NCI-H1048 (cell line): ENCODE measurements around the gene MACIR.

Experiments
- DNase-seq: peaks from one replicate; lab custom pipeline; 2025; lab: John Stamatoyannopoulos, UW

The MACIR gene

GRCh38 chr5:103245761-103246160 lies 12.8 kb upstream of the MACIR start:
- DNase-seq: no peak

DNA sequence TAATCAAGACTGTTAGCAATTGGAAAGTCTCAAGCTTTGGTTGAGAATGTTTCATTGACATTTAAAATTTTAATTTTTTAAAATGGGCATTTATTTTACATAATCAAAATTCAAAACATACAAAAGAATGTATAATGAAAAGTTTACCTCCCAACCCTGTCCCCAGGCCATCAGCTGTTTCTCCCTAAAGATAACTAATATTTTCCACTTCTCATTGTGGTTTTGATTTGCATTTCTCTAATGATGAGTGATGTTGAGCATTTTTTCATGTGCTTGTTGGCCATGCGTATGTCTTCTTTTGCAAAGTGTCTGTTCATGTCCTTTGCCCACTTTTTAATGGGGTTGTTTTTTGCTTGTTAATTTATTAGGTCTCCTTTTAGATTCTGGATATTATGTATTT lies 11.4 kb upstream of the MACIR start:
- DNase-seq: no peak

GRCh38 chr5:103249068-103249467 lies 9.5 kb upstream of the MACIR start:
- no peak for DNase-seq

- DNase-seq: no peak
Measured at GRCh38 chr5:103254921-103255320, 3.6 kb upstream of the MACIR start.

- no peak for DNase-seq
Measured at GRCh38 chr5:103255691-103256090, 2.9 kb upstream of the MACIR start.

GRCh38 chr5:103256178-103256577 lies 2.4 kb upstream of the MACIR start:
- no peak for DNase-seq

DNA sequence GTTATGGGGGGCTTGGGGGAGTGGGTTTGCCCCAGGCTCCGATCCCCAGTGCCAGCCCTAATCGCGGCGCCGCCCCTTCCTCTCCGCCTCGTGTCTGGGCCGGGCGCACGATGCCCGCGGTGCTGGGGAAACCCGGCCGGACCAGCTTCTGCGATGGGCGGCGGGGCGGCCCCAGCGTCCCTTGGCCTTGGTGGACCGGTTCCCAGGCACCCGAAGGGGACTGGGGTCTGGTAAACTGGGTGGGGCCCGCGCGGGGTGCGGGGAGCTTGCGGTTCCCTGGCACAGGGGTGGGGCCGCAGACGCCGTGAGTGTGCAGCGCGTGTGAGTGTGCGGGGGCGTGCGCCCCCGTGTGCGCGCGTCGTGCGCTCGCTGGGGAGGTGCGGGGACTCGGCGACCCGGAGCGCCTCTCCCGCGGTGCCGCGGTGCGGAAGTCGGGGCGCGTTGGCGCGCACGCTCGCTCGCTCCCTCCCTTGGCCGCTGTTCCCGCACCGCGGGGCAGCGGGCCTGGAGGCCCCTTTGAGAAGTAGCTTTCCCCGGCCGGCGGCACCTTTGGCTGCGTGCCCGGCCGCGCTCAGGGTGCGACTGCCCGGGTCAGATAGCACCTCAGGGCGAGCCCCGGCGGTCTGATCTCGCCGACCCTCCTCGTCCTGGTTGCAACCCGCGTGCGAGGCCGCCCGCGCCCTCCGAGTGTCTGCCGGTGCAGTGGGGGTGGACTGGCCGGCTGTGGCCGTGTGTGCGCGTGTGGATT lies 568 bp downstream of the MACIR start:
- DNase-seq: no peak

DNA sequence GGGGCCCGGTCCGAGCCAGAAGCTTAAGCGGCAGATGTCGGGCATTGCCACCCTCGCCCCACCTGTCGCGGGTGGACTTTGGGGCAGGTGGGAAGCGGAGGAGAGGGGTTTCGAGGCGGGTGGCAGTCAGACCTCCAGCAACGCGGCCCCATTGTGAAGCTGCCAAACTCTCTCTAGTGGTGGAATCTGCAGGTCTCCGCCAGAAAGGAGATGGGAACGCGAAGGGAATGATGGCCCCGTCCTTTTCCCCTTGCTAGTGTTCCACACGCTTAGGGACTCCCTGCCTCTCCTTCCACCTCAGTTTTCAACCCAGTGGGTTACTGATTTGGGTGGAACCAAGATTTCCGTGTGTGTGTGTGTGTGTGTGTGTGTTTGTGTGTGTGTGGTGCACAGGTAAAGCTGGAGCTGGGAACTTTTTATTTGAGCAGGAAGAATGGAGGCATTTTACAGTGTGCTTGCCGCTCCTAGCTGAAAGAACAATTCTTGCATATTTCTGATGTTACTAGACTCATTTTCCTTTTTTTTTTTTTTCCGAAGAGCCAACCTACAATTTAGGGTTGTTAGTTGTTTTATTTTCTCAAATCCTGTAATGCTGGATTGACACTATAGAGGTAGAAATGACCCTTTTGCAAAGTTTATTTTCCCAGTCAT lies 1.3 kb downstream of the MACIR start:
- DNase-seq: no peak

GRCh38 chr5:103260951-103261350 lies 2.4 kb downstream of the MACIR start:
- no peak for DNase-seq

DNA sequence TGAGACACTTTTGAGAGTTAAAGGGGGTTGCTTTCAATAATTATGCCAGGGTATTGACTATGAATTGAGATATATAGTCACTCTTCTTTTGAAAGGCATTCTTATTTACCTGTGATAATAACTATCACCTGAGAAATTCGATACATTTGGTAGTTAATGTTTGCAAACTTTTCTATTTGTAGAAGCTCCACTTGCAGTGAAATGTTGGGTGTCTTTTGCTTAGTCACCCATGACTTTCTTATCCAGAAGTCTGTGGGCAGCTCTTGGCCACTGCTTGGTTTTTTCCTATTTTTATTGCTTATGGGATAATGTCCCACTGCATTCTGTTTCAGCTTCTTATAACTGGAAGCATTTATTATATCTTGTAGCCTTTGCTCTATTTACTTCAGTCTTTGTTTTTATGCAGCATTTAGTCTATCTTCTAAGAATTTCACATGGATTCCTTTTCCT lies 3.9 kb downstream of the MACIR start:
- no peak for DNase-seq

DNA sequence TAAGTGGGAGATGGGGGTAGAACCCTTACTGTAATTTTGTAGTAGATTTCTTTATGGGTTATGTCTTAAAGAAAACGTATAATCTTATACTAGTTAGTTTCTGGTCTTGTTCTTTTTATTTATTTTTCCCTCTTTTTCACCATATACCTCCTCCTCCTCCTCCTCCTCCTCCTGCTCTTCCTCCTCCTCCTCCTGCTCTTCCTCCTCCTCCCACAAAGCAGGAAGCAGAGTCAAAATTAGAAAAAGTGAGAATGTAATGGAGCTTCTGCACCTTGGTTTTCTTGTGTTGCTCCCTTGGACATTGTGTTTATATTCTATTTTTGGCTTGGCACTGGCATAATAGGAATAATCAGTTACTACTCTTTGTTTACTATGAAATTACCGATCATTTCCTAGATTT lies 4.5 kb downstream of the MACIR start:
- DNase-seq: no peak

DNA sequence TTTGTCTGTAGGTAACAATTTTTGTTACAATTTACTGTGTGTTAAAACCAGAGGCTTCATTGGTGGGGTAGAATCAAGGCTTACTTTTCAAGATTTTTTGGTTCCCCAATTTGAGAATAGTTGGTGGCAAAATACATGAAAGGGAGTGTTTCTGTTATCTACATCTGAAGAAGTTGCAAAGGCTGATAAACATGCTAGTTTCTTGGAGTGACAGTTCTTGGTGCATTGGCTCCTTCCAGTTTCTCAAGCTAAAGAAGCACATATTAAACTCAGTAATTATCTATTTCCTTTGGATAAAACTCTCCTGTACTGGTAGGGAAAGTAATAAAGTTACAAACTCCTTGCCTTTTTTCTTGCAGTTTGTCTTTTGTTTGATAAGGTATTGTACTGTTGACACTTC lies 5.9 kb downstream of the MACIR start:
- DNase-seq: no peak

GRCh38 chr5:103270581-103270980 lies 12.0 kb downstream of the MACIR start:
- no peak for DNase-seq

DNA sequence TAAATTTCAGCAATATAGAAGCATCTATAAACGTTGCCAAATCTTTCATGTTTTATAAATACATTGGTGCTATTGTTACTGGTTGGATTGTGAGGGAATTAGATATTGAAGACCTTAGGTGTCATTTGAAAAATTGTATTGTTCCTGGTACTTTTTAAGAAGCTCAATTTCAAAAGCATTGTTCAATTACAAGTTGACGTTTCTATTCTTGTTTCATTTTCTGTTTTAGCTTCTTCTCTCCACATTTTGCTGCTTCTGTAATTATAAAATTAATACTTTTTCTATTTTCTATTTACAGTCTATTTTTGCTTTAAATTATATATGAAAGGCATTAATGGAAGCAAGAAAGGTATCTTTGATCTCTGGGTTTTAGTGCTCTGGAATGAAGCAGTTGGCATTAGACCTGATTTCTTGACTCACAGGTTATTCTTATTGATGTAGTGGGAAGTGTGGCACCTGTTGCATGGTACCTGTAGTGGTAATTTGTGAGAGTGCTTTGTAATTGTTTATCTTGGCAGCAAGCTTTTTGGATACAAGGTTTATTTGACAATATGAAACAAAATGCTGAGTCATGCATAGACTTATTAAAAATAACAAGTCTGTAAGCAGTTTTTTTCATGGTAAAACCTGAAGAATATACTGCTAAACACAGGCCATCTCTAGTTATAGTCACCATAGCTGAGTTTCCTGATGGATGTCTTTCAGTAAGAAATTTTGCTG lies 13.2 kb downstream of the MACIR start:
- DNase-seq: no peak

DNA sequence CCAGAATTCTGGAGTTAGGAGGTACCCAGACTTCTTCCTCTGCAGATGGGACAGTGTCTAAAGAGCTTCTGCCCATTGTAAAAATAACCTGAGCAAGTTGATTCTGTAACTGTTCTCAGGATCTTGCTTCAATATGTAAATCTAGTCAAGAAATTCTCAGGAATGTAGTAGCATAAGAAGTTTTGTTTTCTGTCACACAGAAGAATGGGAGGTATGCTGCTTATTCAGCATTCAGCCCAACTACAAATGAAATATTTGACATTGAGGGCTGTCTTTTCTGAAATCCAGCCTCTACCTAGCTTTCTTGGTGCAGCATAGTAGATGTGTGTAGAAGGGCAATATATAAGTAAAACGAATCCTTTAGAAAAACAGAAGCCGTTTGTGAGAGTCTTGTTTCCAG lies 13.8 kb downstream of the MACIR start:
- no peak for DNase-seq

DNA sequence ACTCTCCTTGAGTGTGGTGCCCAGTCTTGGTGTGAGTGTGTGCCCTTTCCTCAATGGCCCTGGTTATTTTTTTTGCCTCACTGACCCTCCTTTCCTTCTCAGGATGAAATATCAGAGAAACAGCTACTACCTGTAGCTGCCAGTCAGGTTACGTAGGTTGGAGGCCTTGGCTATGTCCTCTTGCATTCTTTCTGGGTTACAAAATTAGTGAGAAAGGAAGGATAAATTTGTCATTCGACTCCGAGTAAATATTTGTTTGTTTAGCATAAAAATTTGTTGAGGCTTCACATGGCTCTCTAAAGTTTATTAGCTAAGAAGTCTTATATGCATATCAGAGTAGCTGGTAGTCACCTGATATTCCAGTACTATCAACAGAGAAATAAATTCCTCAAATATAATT lies 15.4 kb downstream of the MACIR start:
- no peak for DNase-seq

- no peak for DNase-seq
Measured at GRCh38 chr5:103275851-103276250, 17.3 kb downstream of the MACIR start.

DNA sequence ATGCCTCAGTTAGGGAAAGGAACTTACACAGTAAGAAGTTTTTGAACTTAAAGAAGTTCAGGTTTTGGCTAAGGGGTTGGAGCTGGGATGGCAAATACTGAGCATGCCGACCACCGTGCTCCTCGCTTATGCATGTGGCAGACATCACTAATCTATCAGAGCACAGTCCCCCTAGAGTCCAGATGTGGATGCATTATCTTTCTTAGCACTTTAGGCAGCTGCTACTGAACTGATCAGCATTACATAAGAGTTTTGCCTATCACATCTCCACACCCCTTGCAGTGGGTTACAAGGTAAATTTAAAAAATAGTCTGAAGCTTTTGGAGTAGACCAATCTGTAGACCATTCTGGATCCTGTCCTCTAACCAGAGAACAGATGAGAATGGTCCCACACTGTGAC lies 22.4 kb downstream of the MACIR start:
- DNase-seq: no peak

DNA sequence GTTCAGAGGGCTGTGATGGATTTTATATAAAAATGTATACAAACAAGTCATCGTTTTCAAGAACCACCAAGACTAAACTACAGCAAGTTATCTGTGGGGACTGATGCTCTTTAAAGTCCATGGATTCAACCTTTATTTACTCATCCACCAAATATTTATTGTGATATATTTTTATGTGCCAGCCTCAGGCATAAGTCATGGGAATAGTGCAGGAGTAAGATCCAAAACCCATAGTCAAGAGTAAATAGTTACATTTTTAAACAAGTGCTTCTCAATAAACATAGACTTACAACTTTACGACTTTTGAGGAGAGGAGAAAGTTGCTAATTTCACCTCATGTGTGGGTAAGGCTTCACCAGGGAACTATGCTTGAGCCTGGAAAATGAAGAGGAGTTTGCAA lies 24.6 kb downstream of the MACIR start:
- DNase-seq: no peak

DNA sequence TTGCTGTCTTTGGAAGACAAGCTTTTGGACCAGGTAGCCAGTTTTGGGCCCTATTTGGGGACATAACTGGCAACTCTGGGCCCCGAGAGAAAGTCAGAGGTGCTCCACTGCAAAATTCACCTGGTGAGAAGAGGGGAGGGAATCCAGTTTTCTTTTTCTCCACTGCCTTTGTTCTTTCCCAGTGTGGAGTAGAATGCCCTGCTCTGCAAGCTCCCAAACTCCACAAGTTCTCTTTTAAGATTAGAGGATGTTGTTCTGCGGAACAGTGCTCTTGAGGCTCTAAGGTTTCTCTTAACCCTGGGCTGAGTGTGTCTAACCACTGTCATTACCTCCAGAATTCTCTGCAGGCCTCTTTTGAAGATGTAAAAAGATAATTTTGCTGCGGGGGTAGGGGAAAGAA lies 25.3 kb downstream of the MACIR start:
- no peak for DNase-seq

DNA sequence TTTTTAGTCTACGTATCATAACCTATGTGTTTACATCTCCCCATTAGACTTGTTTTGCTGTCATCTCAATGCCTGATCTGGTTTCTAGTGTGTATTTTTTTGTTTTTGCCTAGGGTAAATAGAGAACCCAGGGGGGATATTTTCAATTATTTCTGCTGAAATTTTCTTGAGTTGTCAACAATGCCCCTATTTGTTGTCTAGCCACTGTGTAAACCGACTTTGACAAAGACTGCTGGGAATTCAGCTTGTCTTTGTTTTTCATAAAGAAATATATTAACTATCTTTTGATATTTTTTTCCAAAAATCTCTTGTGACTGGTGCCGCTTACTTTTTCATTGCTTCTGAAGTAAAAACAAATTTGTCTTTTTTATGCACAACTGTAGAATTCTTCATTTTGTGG lies 28.1 kb downstream of the MACIR start:
- DNase-seq: no peak

- DNase-seq: no peak
Measured at GRCh38 chr5:103289024-103289423, 30.5 kb downstream of the MACIR start.

DNA sequence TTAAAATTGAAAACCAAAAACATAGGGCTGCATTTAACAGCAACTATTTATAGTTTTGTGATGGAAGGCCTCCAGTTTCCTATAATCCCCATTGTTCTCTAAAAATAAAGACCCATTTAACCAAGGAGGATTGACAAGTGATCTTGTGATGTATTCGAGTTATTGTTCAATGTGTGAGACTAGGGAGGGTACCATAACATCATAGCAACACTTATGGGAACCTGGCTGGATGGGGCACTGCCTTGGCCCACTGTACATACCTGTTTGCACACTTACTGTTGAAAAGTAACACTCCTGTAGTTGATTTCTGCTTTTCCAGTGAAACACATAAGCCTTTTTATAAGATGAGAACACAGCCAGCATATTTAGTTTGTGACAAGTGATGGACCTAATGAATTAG lies 32.3 kb downstream of the MACIR start:
- no peak for DNase-seq
